Trophoblast cell (in vitro differentiated cells and primary cell): ENCODE results near the gene LPP.

Experiments used
- DNase-seq, 2 donors: peaks; one replicate each; pipeline ENCODE4 v3.0.0-alpha.2; 2016
- H2AFZ ChIP-seq: 2 replicates; pipeline ENCODE4 v1.6.1; 2013; ENCODE audit warnings: low read length, moderate library complexity, mild to moderate bottlenecking; ENCODE audit not compliant: insufficient read depth, poor library complexity
- H2AK5ac ChIP-seq: 2 replicates; pipeline ENCODE4 v1.6.1; 2013; ENCODE audit warnings: mild to moderate bottlenecking, low read length
- H2BK120ac ChIP-seq: 2 replicates; pipeline ENCODE4 v1.6.1; 2013; ENCODE audit warnings: low read length, mild to moderate bottlenecking, moderate library complexity; ENCODE audit not compliant: insufficient read depth, poor library complexity
- H2BK12ac ChIP-seq: 2 replicates; pipeline ENCODE4 v1.6.1; 2013; ENCODE audit warnings: mild to moderate bottlenecking, low read length, moderate library complexity
- H2BK5ac ChIP-seq: 2 replicates; pipeline ENCODE4 v1.6.1; 2013; ENCODE audit warnings: low read length, low read depth, moderate library complexity, mild to moderate bottlenecking; ENCODE audit not compliant: poor library complexity
- H3K14ac ChIP-seq: 2 replicates; pipeline ENCODE4 v1.6.1; 2013; ENCODE audit warnings: mild to moderate bottlenecking, low read length
- H3K18ac ChIP-seq: 2 replicates; pipeline ENCODE4 v1.6.1; 2013; ENCODE audit warnings: mild to moderate bottlenecking, low read length
- H3K23ac ChIP-seq: 2 replicates; pipeline ENCODE4 v1.6.1; 2013; ENCODE audit warnings: low read length
- H3K27ac ChIP-seq: 2 replicates; pipeline ENCODE4 v1.5.1; 2013; ENCODE audit warnings: low read depth, mild to moderate bottlenecking, inconsistent platforms, low read length, moderate library complexity
- H3K27me3 ChIP-seq: 2 replicates; pipeline ENCODE4 v1.6.1; 2013; ENCODE audit warnings: inconsistent platforms, mild to moderate bottlenecking, low read length, moderate library complexity; ENCODE audit not compliant: insufficient read depth
- H3K36me3 ChIP-seq, 2 experiments: 1 replicate in 1 of 2; 2 replicates in 1 of 2; pipeline ENCODE4 v1.6.1; 2013; ENCODE audit warnings: low read length in 2 of 2, mild to moderate bottlenecking in 2 of 2, moderate library complexity in 1 of 2; ENCODE audit not compliant: insufficient read depth in 2 of 2, control insufficient read depth in 1 of 2
- H3K4ac ChIP-seq: 2 replicates; pipeline ENCODE4 v1.6.1; 2013; ENCODE audit warnings: low read depth, mild to moderate bottlenecking, low read length, moderate library complexity
- H3K4me1 ChIP-seq, 2 experiments: 1 replicate in 1 of 2; 2 replicates in 1 of 2; pipeline ENCODE4 v1.6.1; 2013; ENCODE audit warnings: low read length in 2 of 2, mild to moderate bottlenecking in 2 of 2, moderate library complexity in 1 of 2; ENCODE audit not compliant: insufficient read depth in 2 of 2, control insufficient read depth in 1 of 2
- H3K4me2 ChIP-seq: 2 replicates; pipeline ENCODE4 v1.6.1; 2013; ENCODE audit warnings: inconsistent platforms, mild to moderate bottlenecking, low read length, moderate library complexity
- H3K4me3 ChIP-seq: 2 replicates; pipeline ENCODE4 v1.5.1; 2013; ENCODE audit warnings: mild to moderate bottlenecking, low read depth, low read length, inconsistent platforms
- H3K79me1 ChIP-seq: one replicate; pipeline ENCODE4 v1.6.1; 2013; ENCODE audit warnings: low read length
- H3K79me2 ChIP-seq: 2 replicates; pipeline ENCODE4 v1.6.1; 2013; ENCODE audit warnings: low read length, mild to moderate bottlenecking; ENCODE audit not compliant: control insufficient read depth, insufficient read depth, poor library complexity
- H3K9ac ChIP-seq: 2 replicates; pipeline ENCODE4 v1.6.1; 2013; ENCODE audit warnings: mild to moderate bottlenecking, low read length
- H3K9me3 ChIP-seq: 2 replicates; pipeline ENCODE4 v1.6.1; 2013; ENCODE audit warnings: low read depth, mild to moderate bottlenecking, control low read depth, inconsistent platforms, low read length; ENCODE audit not compliant: insufficient read depth
- H4K12ac ChIP-seq: 2 replicates; pipeline ENCODE4 v1.6.1; 2013; ENCODE audit warnings: low read depth, mild to moderate bottlenecking, low read length, moderate library complexity
- H4K8ac ChIP-seq: 2 replicates; pipeline ENCODE4 v1.6.1; 2013; ENCODE audit warnings: low read depth, mild to moderate bottlenecking, low read length, moderate library complexity
- H4K91ac ChIP-seq: one replicate; pipeline ENCODE4 v1.6.1; 2013; ENCODE audit warnings: low read depth, mild to moderate bottlenecking, low read length, moderate library complexity
- WGBS: extraction: QIAGEN DNeasy Blood & Tissue Kit; methylation state at CpG from one replicate; pipeline ENCODE4 v1.1.7; 2013; ENCODE audit warnings: missing lambda C conversion rate; ENCODE audit not compliant: insufficient read length, insufficient coverage; ENCODE audit errors: extremely low coverage; 5-methylcytosine and 5-hydroxymethylcytosine counted together

Gene LPP

DNA sequence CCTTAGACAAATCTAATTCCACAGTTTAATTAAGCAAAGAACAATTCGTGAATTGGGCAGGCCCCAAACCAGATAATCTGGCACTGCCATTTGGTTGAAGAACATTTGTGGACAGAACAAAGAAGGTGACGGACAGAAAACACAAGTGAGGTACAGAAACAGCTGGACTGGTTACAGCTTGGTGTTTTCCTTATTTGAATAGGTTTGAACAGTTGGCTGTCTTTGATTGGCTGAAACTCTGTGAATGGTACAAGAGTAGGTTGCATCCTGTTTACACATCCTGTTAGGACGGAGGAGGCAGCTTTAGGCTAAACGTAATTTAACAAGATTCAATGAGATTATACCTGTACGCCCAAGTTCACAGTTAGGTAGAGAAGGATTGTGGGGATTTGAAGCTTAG lies 114.4 kb downstream of the LPP start:
- Histone ChIP-seq H2AFZ (no peak overlapping the region), H3K4ac (no peak overlapping the region), H3K79me2 (peaks cover 2% of the 10 kb centered on the region), H3K4me2 (no peak overlapping the region), H3K4me1 (peaks cover 27 to 48% of the 10 kb centered on the region in 2 experiments), H3K18ac (no peak overlapping the region), H3K9me3 (no peaks in the 10 kb centered on the region), H3K4me3 (no peak overlapping the region), H4K12ac (no peak overlapping the region), H2AK5ac (no peak overlapping the region), H4K8ac (no peak overlapping the region), H4K91ac (peak overlapping the region; percentile 0), H3K23ac (no peak overlapping the region), H3K27ac (peak overlapping the region; percentile 19), H2BK120ac (no peak overlapping the region), H3K27me3 (no peaks in the 10 kb centered on the region), H3K14ac (peak overlapping the region; percentile 40), H2BK5ac (no peak overlapping the region), H3K9ac (no peak overlapping the region), H2BK12ac (peak overlapping the region; percentile 40), H3K79me1 (peaks cover 23% of the 10 kb centered on the region), H3K36me3 (no peaks in the 10 kb centered on the region)
- no peak for DNase-seq
- no CpG with 5 or more reads among the region's 5 CpGs for WGBS

DNA sequence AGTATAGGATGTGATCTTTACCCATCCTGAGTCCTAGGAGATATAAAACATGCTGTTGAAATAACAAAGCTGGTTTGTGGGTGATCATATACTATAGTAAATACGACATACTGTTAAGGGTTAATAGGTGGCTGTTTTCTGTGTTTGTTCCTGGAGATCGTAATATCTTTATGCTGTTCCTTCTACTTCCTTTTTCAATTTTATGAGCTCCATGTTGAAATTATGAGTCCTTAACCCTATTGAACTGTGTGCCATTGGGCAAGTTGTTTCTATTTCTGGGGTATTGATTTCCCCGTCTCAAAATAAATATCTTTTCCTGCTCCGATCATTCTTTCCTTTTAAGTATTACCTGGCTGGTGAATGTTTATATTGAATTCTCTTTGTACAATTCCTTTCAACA lies 115.1 kb downstream of the LPP start:
- no peak overlapping the region for H3K9ac ChIP-seq
- no peak overlapping the region for H4K91ac ChIP-seq
- no peaks in the 10 kb centered on the region for H3K27me3 ChIP-seq
- H3K4me3 ChIP-seq = no peak overlapping the region
- H3K4ac ChIP-seq = no peak overlapping the region
- H3K9me3 ChIP-seq = no peaks in the 10 kb centered on the region
- WGBS = no CpG with 5 or more reads among the region's 4 CpGs
- peak overlapping the region; percentile 35 for H3K27ac ChIP-seq
- no peak overlapping the region for H3K18ac ChIP-seq
- DNase-seq = no peak
- H4K12ac ChIP-seq = no peak overlapping the region
- H3K79me2 ChIP-seq = peaks cover 2% of the 10 kb centered on the region
- no peaks in the 10 kb centered on the region for H3K36me3 ChIP-seq
- no peak overlapping the region for H4K8ac ChIP-seq
- H3K23ac ChIP-seq = no peak overlapping the region
- H3K4me1 ChIP-seq = peaks cover 25 to 44% of the 10 kb centered on the region in 2 experiments
- H3K79me1 ChIP-seq = peaks cover 23% of the 10 kb centered on the region
- H3K14ac ChIP-seq = no peak overlapping the region
- no peak overlapping the region for H2BK12ac ChIP-seq
- H2AK5ac ChIP-seq = no peak overlapping the region
- H2BK5ac ChIP-seq = no peak overlapping the region
- no peak overlapping the region for H2AFZ ChIP-seq
- H3K4me2 ChIP-seq = no peak overlapping the region
- H2BK120ac ChIP-seq = no peak overlapping the region

- Histone ChIP-seq H3K23ac (no peak overlapping the region), H4K12ac (no peak overlapping the region), H2BK5ac (peak overlapping the region; percentile 91), H3K9me3 (no peaks in the 10 kb centered on the region), H3K4me3 (no peak overlapping the region), H3K79me1 (peaks cover 25% of the 10 kb centered on the region), H3K4me1 (peaks cover 23 to 43% of the 10 kb centered on the region in 2 experiments), H4K8ac (no peak overlapping the region), H3K4me2 (peak overlapping the region; percentile 44), H2BK12ac (no peak overlapping the region), H3K4ac (no peak overlapping the region), H2AK5ac (no peak overlapping the region), H3K79me2 (peaks cover 2% of the 10 kb centered on the region), H3K14ac (no peak overlapping the region), H3K27me3 (no peaks in the 10 kb centered on the region), H2BK120ac (peak overlapping the region; percentile 64), H3K27ac (peak overlapping the region; percentile 99), H3K36me3 (no peaks in the 10 kb centered on the region), H3K9ac (no peak overlapping the region), H4K91ac (peak overlapping the region; percentile 63), H3K18ac (peak overlapping the region; percentile 66), H2AFZ (no peak overlapping the region)
- no CpG with 5 or more reads among the region's 3 CpGs for WGBS
- peak; percentile 90 to 96 for DNase-seq
Measured at GRCh38 chr3:188270423-188270972, 116.5 kb downstream of the LPP start.

DNA sequence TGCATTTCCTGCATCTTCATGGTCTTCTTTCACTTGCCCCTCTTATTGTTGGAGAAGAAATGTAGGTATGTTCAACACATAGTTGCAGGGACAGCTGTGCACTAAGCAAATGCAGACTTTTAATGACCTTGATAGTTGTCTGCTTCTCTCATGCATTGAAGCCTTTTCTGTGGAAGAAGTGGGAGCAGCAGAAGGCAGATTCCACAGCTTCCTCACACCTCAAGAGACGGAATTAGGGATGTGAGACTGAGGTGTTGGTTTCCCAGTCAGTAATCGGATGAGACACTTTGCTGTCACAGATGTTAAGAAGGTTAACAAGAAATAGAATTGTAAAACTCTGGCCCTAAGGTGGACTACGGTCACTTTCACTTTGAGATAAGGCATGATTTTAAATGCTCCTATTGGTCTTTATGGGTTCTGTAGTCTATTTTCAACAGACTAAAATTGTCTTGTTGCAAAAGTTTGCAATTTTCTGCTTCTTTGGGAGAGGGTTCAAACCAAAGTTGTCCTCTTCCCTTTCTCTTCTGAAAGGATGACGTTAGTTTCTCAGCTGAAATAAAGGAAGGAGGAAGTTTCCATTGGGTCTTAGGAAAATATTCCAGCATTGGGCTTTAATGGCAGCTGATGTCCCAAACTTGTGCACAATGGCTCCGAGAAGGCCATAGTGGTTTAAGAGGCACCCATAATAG lies 117.4 kb downstream of the LPP start:
- Histone ChIP-seq H3K23ac (no peak overlapping the region), H3K36me3 (no peaks in the 10 kb centered on the region), H3K4me3 (no peak overlapping the region), H4K12ac (no peak overlapping the region), H3K18ac (no peak overlapping the region), H2BK120ac (peak overlapping the region; percentile 65), H3K4ac (no peak overlapping the region), H3K27ac (peak overlapping the region; percentile 99), H2BK12ac (peak overlapping the region; percentile 1), H3K9me3 (no peaks in the 10 kb centered on the region), H3K27me3 (no peaks in the 10 kb centered on the region), H2AFZ (no peak overlapping the region), H3K4me2 (no peak overlapping the region), H2BK5ac (peak overlapping the region; percentile 16), H2AK5ac (peak overlapping the region; percentile 1), H3K4me1 (peaks cover 23 to 41% of the 10 kb centered on the region in 2 experiments), H3K9ac (no peak overlapping the region), H3K14ac (peak overlapping the region; percentile 62), H4K91ac (peak overlapping the region; percentile 30), H3K79me1 (peaks cover 23% of the 10 kb centered on the region), H4K8ac (no peak overlapping the region), H3K79me2 (peaks cover 5% of the 10 kb centered on the region)
- DNase-seq = no peak
- no CpG with 5 or more reads among the region's 5 CpGs for WGBS
